Measurements from ENCODE around the gene LARP4.
"Not testable (repeated sequence)": the region's sequence is repeated elsewhere in the genome, so short reads cannot be mapped to it uniquely, and the experiment has no call there.

Gene LARP4

GRCh38 chr12:50483488-50483887 lies 82.8 kb downstream of the LARP4 start:
- no peak for DNase-seq (ENCODE audit: low read depth in 2 of 2)

GRCh38 chr12:50488801-50489200 lies 88.1 kb downstream of the LARP4 start:
- no peak for DNase-seq (ENCODE audit: low read depth in 2 of 2)

- not testable (repeated sequence) for DNase-seq (ENCODE audit: low read depth in 2 of 2)
These were observed 97.4 kb downstream of the LARP4 start for GRCh38 chr12:50498119-50498518.

GRCh38 chr12:50504798-50505674 lies 104.4 kb downstream of the LARP4 start, which contains the start of gene DIP2B:
TSS of gene DIP2B (plus strand) at chr12:50504985. CDS start at chr12:50505141, 156 bp downstream.
- DNase-seq (ENCODE audit: low read depth in 2 of 2) = peak; percentile 90 to 95

GRCh38 chr12:50505675-50506530 lies 105.2 kb downstream of the LARP4 start:
- DNase-seq (ENCODE audit: low read depth in 2 of 2) = no peak

GRCh38 chr12:50506753-50507473 lies 106.2 kb downstream of the LARP4 start:
- no peak for DNase-seq (ENCODE audit: low read depth in 2 of 2)

- no peak for DNase-seq (ENCODE audit: low read depth in 2 of 2)
These were observed 106.8 kb downstream of the LARP4 start for GRCh38 chr12:50507474-50507838.

- DNase-seq (ENCODE audit: low read depth in 2 of 2) = no peak
These were observed 107.2 kb downstream of the LARP4 start for GRCh38 chr12:50507930-50508329.

GRCh38 chr12:50508414-50508813 lies 107.7 kb downstream of the LARP4 start:
- no peak for DNase-seq (ENCODE audit: low read depth in 2 of 2)

- DNase-seq (ENCODE audit: low read depth in 2 of 2) = no peak
These were observed 108.4 kb downstream of the LARP4 start for GRCh38 chr12:50508970-50509663.

GRCh38 chr12:50514526-50515276 lies 114.0 kb downstream of the LARP4 start:
- DNase-seq (ENCODE audit: low read depth in 2 of 2) = no peak

GRCh38 chr12:50515587-50515986 lies 114.9 kb downstream of the LARP4 start:
- DNase-seq (ENCODE audit: low read depth in 2 of 2) = no peak

GRCh38 chr12:50517421-50518048 lies 116.8 kb downstream of the LARP4 start:
- DNase-seq (ENCODE audit: low read depth in 2 of 2) = no peak

- DNase-seq (ENCODE audit: low read depth in 2 of 2) = no peak
These were observed 117.4 kb downstream of the LARP4 start for GRCh38 chr12:50518090-50518489.

- no peak for DNase-seq (ENCODE audit: low read depth in 2 of 2)
These were observed 118.7 kb downstream of the LARP4 start for GRCh38 chr12:50519353-50519752.

- DNase-seq (ENCODE audit: low read depth in 2 of 2) = no peak
These were observed 119.9 kb downstream of the LARP4 start for GRCh38 chr12:50520416-50521207.

- not testable (repeated sequence) for DNase-seq (ENCODE audit: low read depth in 2 of 2)
These were observed 121.1 kb downstream of the LARP4 start for GRCh38 chr12:50521781-50522180.

GRCh38 chr12:50523772-50524171 lies 123.1 kb downstream of the LARP4 start:
- DNase-seq (ENCODE audit: low read depth in 2 of 2) = no peak

GRCh38 chr12:50524621-50525020 lies 123.9 kb downstream of the LARP4 start:
- no peak for DNase-seq (ENCODE audit: low read depth in 2 of 2)
